Central memory CD4-positive, alpha-beta T cell (primary cell): Measurements from ENCODE around the gene RPEL1.
"Not testable (repeated sequence)": the region's sequence is repeated elsewhere in the genome, so short reads cannot be mapped to it uniquely, and the experiment has no call there.

ENCODE experiments used
- DNase-seq: peaks from one replicate; pipeline ENCODE4 v3.0.0; 2022

RPEL1 gene

DNA sequence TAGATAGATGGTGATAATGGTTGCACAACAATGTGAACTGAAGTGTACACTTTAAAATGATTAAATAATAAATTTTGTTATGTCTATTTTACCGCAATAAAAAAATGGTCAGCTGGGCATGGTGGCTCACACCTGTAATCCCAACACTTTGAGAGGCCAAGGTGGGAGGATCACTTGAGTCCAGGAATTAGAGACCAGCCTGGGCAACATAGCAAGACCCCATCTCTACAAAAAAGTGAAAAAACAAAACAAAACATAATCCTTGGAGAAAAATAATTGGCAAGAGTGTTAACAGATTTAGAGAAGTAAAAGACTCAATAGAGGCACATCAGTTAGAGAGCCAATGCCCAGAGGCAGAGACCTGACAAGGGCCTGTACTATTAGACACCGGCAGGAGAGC is 9.9 kb upstream of the RPEL1 start:
- no peak for DNase-seq

DNA sequence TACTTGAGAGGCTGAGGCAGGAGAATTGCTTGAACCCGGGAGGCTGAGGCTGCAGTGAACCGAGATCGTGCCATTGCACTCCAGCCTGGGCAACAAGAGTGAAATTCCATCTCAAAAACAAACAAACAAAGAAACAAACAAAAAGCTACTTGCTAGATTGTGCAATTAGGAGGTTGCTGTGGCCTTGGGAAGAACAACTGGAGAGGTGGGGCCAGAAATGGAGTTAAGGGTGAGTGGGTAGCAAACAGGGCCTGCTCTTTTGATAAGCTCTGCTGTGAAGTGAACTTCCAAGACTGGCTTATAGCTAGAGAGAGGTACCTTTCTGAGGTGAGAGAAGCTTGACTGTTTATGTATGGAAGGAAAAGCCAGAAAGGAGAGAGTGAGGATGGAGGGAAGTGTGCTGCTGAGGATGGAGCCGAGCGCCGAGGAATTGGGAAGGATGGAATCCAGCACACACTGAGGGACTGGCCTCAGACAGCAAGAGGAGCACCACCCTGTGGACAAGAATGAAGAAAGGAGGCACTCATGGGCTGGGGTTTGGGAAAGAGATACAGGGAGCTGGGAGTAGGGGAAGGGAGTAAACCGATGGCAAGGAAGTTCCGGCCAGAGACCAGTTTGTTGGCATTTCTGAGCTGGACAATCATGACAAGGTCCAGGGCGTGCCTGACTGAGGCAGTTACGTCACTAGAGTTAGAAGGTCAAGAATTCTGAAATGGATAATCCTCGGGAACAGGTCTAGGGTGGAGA is 7.0 kb upstream of the RPEL1 start:
- DNase-seq: no peak

GRCh38 chr10:103241262-103242011 is 4.2 kb upstream of the RPEL1 start:
- no peak for DNase-seq

DNA sequence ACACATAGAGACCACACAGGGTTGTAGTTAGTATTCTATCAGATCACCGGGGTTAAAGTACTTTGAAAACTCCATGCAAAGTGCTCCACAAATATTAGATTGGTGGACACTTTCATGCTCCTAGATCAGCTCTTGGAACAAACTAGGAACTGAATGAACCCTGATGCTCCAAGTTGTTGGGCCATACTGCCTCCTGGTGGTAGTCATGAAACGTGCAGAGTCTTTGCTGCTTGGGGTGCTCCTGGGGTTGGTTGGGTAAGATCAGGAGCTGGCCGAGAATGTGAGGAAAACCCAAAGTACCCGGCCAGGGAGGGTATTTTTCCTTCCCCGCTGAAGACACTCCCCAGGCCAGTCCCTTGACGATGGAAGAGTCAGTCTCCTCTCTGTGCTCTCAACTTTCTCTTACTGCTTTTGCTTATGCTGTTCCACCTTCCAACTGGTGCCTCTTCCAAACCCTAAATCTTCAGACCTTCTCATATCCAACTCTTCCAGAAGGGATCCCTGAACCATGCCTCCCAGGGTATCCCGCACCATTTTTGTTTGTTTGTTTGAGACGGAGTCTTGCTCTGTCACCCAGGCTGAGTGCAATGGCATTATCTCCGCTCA is 918 bp upstream of the RPEL1 start:
- DNase-seq: peak; percentile 51

GRCh38 chr10:103246324-103246723 is 637 bp downstream of the RPEL1 start:
- no peak for DNase-seq

GRCh38 chr10:103254113-103254512 is 8.4 kb downstream of the RPEL1 start:
- DNase-seq: no peak

DNA sequence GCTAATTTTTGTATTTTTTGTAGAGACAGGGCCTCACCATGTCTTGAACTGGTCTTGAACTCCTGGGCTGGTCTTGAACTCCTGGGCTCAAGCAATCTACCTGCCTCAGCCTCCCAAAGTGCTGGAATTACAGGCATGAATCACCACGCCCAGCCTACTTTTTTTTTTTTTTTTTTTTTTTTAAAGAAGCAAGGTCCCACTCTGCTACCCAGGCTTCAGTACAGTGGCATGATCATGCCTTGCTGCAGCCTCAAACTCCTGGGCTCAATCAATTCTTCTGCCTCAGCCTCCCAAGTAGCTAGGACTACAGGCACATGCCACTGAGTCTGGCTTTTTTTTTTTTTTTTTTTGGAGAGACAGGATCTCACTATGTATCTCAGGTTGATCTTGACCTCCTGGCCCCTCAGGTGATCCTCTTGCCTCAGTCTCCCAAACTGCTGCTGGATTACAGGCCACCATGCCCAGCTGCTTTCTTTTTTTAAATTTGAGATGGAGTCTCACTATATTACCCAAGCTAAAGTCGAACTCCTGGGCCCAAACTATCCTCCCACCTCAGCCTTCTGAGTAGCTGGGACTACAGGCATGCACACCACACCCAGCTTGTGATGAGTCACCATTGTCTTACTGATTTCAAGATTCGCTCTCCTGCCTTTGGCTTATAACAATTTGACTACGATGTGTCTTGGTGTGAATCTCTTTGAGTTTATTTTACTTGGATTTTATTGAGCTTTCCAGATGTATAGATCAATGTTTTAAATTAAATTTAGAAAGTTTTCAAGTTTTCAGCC is 9.0 kb downstream of the RPEL1 start:
- no peak for DNase-seq

DNA sequence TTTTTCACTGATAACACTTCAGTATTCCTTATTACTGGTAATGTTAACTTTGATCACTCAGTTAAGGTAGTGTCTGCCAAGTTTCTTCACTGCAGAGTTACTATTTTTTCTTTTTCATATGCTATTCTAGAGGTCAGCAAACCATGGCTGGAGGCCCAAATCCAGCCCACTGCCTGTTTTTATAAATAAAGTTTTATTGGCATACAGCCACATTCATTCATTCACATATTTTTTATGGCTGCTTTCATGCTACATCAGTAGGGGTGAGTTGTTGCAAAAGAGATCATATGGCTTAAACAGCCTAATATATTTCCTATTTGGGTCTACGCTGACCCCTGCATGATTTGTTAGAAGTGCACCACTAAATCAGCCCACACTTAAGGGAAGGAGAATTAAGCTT is 10.9 kb downstream of the RPEL1 start:
- DNase-seq: no peak

DNA sequence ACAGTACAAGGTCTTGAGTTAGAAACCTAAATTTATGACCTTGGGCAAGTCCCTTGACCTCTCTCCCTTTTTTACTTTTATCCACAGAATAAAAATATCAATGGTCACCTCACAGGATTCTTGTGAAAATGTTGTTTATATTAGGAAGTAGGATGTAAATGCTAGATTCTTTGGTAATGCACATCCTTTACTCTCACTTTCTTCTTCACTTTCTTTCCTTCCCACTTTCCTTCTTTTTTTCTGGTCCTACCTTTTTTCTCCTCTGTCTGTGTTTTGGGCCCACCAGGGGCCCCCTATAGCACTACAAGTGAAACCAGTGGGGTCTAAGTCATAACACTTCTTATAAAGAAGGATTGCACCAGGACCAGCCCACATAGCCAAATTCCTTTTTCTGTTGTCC is 12.1 kb downstream of the RPEL1 start:
- no peak for DNase-seq

DNA sequence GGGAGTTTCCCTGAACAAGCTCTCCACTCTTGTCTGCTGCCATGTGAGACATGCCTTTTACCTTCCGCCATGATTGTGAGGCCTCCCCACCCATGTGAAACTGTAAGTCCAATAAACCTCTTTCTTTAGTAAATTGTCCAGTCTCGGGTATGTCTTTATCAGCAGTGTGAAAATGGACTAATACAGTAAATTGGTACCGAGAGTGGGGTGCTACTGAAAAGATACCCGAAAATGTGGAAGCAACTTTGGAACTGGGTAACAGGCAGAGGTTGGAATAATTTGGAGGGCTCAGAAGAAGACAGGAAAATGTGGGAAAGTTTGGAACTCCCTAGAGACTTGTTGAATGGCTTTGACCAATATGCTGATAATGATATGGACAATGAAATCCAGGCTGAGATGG is 13.2 kb downstream of the RPEL1 start:
- DNase-seq: not testable (repeated sequence)

DNA sequence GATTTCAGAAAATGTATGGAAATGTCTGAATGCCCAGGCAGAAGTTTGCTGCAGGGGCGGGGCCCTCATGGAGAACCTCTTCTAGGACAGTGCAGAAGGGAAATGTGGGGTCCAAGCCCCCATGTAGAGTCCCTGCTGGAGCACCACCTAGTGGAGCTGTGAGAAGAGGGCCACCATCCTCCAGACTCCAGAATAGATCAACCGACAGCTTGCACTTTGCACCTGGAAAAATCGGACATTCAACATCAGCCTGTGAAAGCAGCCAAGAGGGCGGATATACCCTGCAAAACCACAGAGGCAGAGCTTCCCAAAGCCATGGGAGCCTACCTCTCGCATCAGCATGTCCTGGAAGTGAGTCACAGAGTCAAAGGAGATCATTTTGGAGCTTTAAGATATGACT is 14.3 kb downstream of the RPEL1 start:
- DNase-seq: no peak

DNA sequence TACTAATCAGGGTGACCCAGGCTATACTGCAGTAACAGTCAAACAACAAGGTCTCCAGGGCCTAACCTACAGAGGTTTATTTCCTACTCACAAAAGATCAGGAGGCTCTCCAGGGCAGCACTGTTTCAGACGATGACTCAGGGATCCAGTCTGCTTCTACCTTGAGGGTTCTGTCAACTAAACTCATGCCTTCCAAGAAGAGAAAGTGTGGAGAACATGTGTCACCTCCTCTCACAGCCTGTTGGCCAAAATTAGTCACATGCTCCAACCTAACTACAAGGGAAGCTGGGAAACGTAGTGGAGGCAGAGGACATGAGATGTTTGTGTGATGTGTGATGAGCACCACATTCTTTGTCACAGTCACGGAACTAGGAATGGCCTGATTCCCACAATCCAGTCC is 16.5 kb downstream of the RPEL1 start:
- DNase-seq: no peak

DNA sequence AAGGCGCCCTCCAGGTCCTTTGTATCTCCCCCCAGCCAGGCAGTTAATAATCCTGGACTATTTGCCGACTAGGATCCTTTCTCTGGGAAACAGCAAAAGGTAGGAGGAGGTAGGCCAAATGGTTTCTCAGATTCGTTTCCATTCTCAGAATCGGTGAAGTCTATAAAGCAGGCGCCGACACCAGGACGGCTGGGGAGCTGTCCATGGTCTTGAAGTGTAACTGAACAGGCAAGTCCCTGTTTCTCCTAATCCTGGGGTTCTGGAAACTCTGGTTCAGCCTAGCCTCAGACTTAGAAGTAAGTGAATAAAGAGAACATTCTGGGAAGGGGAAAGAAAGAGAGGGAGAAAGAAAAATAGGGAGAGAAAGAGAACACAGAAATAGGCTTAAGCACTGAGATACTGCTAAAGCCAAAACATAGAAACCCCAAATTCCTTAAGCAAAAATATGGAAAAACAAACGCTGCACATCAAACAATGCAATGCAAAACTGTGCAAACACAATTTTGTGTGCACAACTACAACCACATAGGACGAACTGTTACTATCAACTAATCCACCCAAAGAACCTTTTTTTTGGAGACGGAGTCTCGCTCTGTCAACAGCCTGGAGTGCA is 20.1 kb downstream of the RPEL1 start:
- no peak for DNase-seq

DNA sequence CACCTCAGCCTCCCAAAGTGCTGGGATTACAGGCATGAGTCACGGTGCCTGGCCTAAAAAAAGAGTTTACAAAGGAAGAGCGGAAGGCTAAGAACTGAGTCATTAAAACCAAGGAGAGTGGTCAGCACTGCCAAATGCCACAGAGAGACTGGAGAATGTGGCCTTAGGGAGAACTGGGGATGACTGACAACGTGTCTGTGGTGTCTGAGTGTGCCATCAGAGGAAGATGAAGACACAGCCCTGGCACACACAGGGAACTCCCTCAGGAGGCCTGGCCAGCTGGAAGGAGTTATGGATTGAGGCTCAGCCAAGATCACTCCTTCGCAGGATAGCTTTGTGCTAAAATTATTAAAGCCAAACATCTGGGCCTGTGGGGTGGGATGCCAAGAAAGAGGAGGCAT is 27.4 kb downstream of the RPEL1 start:
- no peak for DNase-seq

GRCh38 chr10:103276251-103276895 is 30.7 kb downstream of the RPEL1 start:
- DNase-seq: no peak

GRCh38 chr10:103276896-103277712 is 31.4 kb downstream of the RPEL1 start, which contains the start of gene INA:
Gene INA, plus strand, starts transcription at chr10:103277138. Its CDS starts 74 bp downstream, at chr10:103277212.
- DNase-seq: no peak

DNA sequence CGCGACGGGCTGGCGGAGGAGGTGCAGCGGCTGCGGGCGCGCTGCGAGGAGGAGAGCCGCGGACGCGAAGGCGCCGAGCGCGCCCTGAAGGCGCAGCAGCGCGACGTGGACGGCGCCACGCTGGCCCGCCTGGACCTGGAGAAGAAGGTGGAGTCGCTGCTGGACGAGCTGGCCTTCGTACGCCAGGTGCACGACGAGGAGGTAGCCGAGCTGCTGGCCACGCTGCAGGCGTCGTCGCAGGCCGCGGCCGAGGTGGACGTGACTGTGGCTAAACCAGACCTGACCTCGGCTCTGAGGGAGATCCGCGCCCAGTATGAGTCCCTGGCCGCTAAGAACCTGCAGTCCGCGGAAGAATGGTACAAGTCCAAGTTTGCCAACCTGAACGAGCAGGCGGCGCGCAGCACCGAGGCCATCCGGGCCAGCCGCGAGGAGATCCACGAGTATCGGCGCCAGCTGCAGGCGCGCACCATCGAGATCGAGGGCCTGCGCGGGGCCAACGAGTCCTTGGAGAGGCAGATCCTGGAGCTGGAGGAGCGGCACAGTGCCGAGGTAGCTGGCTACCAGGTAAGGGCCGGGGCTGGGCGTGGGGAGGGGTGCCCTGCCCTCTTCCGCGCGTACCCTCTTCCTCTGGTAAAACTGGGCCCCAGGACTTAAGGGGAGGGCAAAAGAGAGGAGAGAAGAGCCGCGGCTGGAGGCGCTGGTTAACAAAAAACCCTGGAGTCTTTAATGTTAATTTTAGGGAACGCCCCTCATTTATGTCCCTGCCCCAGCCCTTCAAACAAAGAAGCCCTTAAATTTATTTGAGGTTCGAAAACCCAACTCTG is 32.2 kb downstream of the RPEL1 start:
- DNase-seq: no peak

GRCh38 chr10:103278537-103278823 is 32.8 kb downstream of the RPEL1 start:
- no peak for DNase-seq

DNA sequence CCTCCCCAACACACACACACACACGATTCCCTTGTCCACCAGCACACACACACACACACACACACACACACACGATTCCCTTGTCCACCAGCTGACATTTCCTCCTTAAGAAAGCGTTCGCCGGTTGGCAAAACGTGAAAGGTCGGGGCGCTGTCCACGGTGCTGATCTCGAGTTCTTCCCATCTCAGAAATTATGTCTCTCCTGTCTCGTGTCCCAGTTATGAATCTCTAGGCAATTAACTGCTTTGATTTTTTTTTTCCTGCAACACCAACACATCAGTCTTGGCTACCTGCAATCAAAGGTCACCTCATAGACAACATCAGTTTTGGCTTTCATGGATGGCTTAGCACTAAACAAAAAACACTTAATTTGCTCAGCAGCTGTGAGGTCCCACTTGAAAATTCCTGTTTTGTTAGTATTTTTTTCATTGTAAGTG is 33.2 kb downstream of the RPEL1 start:
- DNase-seq: peak; percentile 12

DNA sequence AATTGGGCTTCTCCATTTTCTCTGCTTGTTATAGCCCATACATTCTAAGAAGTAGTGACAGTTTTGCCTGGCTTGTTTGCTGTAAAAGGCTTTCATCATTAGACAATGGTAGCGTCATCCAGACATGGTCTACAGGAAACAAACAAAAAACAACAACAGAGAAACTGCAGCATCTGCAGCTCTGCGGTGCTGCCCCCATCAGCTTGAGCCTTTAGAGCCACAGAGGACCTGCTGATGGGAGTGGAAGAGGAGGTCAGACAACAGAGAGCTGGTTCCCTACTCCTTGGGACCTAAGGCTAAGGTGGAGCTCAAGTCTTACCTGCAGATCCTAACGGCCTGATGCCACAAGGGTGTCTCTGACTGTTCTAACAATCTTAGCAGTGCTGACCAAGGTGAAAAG is 34.3 kb downstream of the RPEL1 start:
- no peak for DNase-seq
